HepG2 (cell line): ENCODE results near the gene PLA2G4F. TPM values are rescaled to one million over a fixed set of nuclear protein-coding genes. Genes with fewer than 3 reads are reported as not detected.

Source experiments
- ATF7-NPFF ChIP-seq: sonication (generic); formaldehyde crosslinking; IDR thresholded peaks from 2 replicates; pipeline ENCODE4 v1.8.1; 2023; ENCODE audit warnings: mild to moderate bottlenecking, low read depth, missing genetic modification reagents, moderate library complexity
- EED ChIP-seq: sonication (generic); formaldehyde crosslinking; IDR thresholded peaks from 2 replicates; pipeline ENCODE4 v1.5.0; 2020; ENCODE audit warnings: mild to moderate bottlenecking, missing genetic modification reagents
- GPN1 ChIP-seq: sonication (generic); formaldehyde crosslinking; IDR thresholded peaks from 2 replicates; pipeline ENCODE4 v1.5.1; 2020; ENCODE audit warnings: missing genetic modification reagents, borderline replicate concordance
- MED8 ChIP-seq: sonication (generic); formaldehyde crosslinking; IDR thresholded peaks from 2 replicates; pipeline ENCODE4 v1.8.1; 2023; ENCODE audit warnings: mild to moderate bottlenecking, missing genetic modification reagents; ENCODE audit not compliant: insufficient replicate concordance
- RCOR2 ChIP-seq: IDR thresholded peaks from 2 replicates; pipeline ENCODE4 v1.6.1; 2016; ENCODE audit warnings: missing biosample characterization, missing genetic modification reagents
- SP140L ChIP-seq: sonication (generic); formaldehyde crosslinking; IDR thresholded peaks from 2 replicates; pipeline ENCODE4 v1.4.0; 2020; ENCODE audit warnings: missing genetic modification reagents, borderline replicate concordance
- TGIF2 ChIP-seq: IDR thresholded peaks from 2 replicates; pipeline ENCODE4 v1.6.1; 2016; ENCODE audit warnings: control low read depth, missing compliant biosample characterization
- XRCC5 ChIP-seq: fragments of 200-400 bp; formaldehyde crosslinking; optimal IDR thresholded peaks from 2 replicates; pipeline ENCODE3; 2017; ENCODE audit warnings: mild to moderate bottlenecking, low read length
- ZMAT3 ChIP-seq: sonication (generic); formaldehyde crosslinking; conservative IDR thresholded peaks from 2 replicates; pipeline ENCODE4 v1.7.0; 2021; ENCODE audit warnings: missing genetic modification reagents
- ZNF451 ChIP-seq: sonication (generic); formaldehyde crosslinking; IDR thresholded peaks from 2 replicates; pipeline ENCODE4 v1.5.0; 2020; ENCODE audit warnings: mild to moderate bottlenecking, missing genetic modification reagents
- ZNF607 ChIP-seq: sonication (generic); formaldehyde crosslinking; IDR thresholded peaks from 2 replicates; pipeline ENCODE4 v1.5.1; 2020; ENCODE audit warnings: missing genetic modification reagents, mild to moderate bottlenecking, borderline replicate concordance
- ZNF644 ChIP-seq: IDR thresholded peaks from 2 replicates; pipeline ENCODE4 v1.6.1; 2016; ENCODE audit warnings: low read depth
- polyA plus RNA-seq, 8 experiments: library from polyadenylated mRNA; depleted of rRNA in 3 of 8; stranded (reverse) in 7 of 8; unstranded in 1 of 8; fragments of >200 nt; fragmentation: Illumina TruSeq in 4 of 8; extraction: Trizol in 4 of 8; gene quantifications; 2 replicates each; pipeline versions ENCODE4 v1.2.1 to v1.2.3, GENCODE V29; 2011 to 2016; ENCODE audit warnings: low read depth in 4 of 8, missing spikeins in 1 of 8, mixed read lengths in 1 of 8; ENCODE audit not compliant: insufficient read depth in 1 of 8
- total RNA-seq, 5 experiments: library from RNA; depleted of rRNA; stranded (reverse); fragments of >200 nt; fragmentation: Illumina TruSeq; extraction: Trizol; gene quantifications; 2 replicates each; pipeline ENCODE4 v1.2.3, GENCODE V29; 2016; ENCODE audit warnings: low read depth in 1 of 5
- TF ChIP-seq, protein P1 (sequence below): sonication (generic); formaldehyde crosslinking; IDR thresholded peaks from 2 replicates; pipeline ENCODE4 v1.8.1; 2022; ENCODE audit warnings: mild to moderate bottlenecking, missing genetic modification reagents
- TF ChIP-seq, protein P2 (sequence below): sonication (generic); formaldehyde crosslinking; IDR thresholded peaks from 2 replicates; pipeline ENCODE4 v1.4.0; 2020; ENCODE audit warnings: missing genetic modification reagents
- TF ChIP-seq, protein P3 (sequence below): sonication (generic); formaldehyde crosslinking; IDR thresholded peaks from 2 replicates; pipeline ENCODE4 v1.9.0; 2021; ENCODE audit warnings: missing genetic modification reagents, borderline replicate concordance
- TF ChIP-seq, protein P4 (sequence below): sonication (generic); formaldehyde crosslinking; conservative IDR thresholded peaks from 2 replicates; pipeline ENCODE4 v1.5.0; 2020; ENCODE audit warnings: missing genetic modification reagents
- TF ChIP-seq, protein P5 (sequence below): sonication (generic); formaldehyde crosslinking; IDR thresholded peaks from 2 replicates; pipeline ENCODE4 v1.4.0; 2020; ENCODE audit warnings: missing genetic modification reagents, mild to moderate bottlenecking, borderline replicate concordance
- TF ChIP-seq, protein P6 (sequence below): sonication (generic); formaldehyde crosslinking; IDR thresholded peaks from 2 replicates; pipeline ENCODE4 v1.4.0; 2020; ENCODE audit warnings: mild to moderate bottlenecking, missing genetic modification reagents

Gene PLA2G4F
- total and polyA plus RNA-seq, 2 of the 13 experiments (the other 11 are each of a cell fraction or from before 2014, with no cell fraction given), result 0.07 TPM; not detected in 1

DNA sequence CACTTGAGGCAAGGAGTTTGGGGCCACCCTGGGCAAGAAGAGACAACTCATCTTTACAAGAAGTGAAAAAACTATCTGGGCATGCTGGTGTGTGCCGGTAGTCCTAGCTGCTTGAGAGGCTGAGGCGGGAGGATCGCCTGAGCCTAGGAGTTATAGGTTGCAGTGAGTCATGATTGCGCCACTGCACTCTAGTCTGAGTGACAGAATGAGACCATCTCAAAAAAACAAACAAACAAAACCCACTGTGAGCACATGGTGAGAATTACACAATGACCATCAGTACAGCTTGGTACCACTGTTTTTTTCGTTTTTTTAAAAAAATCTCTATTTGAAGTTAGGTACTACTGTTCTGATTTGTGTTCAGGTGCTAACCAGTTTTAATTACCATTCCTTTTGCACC is 38.1 kb upstream of the PLA2G4F start (continued):
- TF ChIP-seq, protein P1, sequence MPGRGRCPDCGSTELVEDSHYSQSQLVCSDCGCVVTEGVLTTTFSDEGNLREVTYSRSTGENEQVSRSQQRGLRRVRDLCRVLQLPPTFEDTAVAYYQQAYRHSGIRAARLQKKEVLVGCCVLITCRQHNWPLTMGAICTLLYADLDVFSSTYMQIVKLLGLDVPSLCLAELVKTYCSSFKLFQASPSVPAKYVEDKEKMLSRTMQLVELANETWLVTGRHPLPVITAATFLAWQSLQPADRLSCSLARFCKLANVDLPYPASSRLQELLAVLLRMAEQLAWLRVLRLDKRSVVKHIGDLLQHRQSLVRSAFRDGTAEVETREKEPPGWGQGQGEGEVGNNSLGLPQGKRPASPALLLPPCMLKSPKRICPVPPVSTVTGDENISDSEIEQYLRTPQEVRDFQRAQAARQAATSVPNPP (CRISPR knock-in tag), result no peak
- TF ChIP-seq ZMAT3 (CRISPR knock-in tag), result no peak
- TF ChIP-seq ZNF451, result no peak
- peak; percentile 15; the same call in 1 of the 2 replicates for TF ChIP-seq ZNF644 (CRISPR knock-in tag)
- peak; percentile 45; the same call in 1 of the 2 replicates for TF ChIP-seq RCOR2 (CRISPR knock-in tag)
- TF ChIP-seq, protein P2, sequence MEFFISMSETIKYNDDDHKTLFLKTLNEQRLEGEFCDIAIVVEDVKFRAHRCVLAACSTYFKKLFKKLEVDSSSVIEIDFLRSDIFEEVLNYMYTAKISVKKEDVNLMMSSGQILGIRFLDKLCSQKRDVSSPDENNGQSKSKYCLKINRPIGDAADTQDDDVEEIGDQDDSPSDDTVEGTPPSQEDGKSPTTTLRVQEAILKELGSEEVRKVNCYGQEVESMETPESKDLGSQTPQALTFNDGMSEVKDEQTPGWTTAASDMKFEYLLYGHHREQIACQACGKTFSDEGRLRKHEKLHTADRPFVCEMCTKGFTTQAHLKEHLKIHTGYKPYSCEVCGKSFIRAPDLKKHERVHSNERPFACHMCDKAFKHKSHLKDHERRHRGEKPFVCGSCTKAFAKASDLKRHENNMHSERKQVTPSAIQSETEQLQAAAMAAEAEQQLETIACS (CRISPR knock-in tag), result no peak
- TF ChIP-seq, protein P3, sequence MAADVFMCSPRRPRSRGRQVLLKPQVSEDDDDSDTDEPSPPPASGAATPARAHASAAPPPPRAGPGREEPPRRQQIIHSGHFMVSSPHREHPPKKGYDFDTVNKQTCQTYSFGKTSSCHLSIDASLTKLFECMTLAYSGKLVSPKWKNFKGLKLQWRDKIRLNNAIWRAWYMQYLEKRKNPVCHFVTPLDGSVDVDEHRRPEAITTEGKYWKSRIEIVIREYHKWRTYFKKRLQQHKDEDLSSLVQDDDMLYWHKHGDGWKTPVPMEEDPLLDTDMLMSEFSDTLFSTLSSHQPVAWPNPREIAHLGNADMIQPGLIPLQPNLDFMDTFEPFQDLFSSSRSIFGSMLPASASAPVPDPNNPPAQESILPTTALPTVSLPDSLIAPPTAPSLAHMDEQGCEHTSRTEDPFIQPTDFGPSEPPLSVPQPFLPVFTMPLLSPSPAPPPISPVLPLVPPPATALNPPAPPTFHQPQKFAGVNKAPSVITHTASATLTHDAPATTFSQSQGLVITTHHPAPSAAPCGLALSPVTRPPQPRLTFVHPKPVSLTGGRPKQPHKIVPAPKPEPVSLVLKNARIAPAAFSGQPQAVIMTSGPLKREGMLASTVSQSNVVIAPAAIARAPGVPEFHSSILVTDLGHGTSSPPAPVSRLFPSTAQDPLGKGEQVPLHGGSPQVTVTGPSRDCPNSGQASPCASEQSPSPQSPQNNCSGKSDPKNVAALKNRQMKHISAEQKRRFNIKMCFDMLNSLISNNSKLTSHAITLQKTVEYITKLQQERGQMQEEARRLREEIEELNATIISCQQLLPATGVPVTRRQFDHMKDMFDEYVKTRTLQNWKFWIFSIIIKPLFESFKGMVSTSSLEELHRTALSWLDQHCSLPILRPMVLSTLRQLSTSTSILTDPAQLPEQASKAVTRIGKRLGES (CRISPR knock-in tag), result no peak
- TF ChIP-seq, protein P4, sequence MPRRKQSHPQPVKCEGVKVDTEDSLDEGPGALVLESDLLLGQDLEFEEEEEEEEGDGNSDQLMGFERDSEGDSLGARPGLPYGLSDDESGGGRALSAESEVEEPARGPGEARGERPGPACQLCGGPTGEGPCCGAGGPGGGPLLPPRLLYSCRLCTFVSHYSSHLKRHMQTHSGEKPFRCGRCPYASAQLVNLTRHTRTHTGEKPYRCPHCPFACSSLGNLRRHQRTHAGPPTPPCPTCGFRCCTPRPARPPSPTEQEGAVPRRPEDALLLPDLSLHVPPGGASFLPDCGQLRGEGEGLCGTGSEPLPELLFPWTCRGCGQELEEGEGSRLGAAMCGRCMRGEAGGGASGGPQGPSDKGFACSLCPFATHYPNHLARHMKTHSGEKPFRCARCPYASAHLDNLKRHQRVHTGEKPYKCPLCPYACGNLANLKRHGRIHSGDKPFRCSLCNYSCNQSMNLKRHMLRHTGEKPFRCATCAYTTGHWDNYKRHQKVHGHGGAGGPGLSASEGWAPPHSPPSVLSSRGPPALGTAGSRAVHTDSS, result no peak
- no peak for TF ChIP-seq XRCC5
- TF ChIP-seq ATF7-NPFF (CRISPR knock-in tag), result no peak
- TF ChIP-seq MED8 (CRISPR knock-in tag), result no peak
- TF ChIP-seq TGIF2 (CRISPR knock-in tag), result peak; percentile 62; the same call in 1 of the 2 replicates
- no peak for TF ChIP-seq EED (CRISPR knock-in tag)
- TF ChIP-seq, protein P5, sequence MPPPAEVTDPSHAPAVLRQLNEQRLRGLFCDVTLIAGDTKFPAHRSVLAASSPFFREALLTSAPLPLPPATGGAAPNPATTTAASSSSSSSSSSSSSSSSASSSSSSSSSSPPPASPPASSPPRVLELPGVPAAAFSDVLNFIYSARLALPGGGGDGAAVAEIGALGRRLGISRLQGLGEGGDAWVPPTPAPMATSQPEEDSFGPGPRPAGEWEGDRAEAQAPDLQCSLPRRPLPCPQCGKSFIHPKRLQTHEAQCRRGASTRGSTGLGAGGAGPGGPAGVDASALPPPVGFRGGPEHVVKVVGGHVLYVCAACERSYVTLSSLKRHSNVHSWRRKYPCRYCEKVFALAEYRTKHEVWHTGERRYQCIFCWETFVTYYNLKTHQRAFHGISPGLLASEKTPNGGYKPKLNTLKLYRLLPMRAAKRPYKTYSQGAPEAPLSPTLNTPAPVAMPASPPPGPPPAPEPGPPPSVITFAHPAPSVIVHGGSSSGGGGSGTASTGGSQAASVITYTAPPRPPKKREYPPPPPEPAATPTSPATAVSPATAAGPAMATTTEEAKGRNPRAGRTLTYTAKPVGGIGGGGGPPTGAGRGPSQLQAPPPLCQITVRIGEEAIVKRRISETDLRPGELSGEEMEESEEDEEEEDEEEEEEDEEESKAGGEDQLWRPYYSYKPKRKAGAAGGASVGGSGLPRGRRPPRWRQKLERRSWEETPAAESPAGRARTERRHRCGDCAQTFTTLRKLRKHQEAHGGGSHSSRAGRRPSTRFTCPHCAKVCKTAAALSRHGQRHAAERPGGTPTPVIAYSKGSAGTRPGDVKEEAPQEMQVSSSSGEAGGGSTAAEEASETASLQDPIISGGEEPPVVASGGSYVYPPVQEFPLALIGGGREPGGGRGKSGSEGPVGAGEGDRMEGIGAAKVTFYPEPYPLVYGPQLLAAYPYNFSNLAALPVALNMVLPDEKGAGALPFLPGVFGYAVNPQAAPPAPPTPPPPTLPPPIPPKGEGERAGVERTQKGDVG (CRISPR knock-in tag), result no peak
- TF ChIP-seq GPN1 (CRISPR knock-in tag), result no peak
- TF ChIP-seq ZNF607 (CRISPR knock-in tag), result no peak
- no peak for TF ChIP-seq SP140L (CRISPR knock-in tag)
- TF ChIP-seq, protein P6, sequence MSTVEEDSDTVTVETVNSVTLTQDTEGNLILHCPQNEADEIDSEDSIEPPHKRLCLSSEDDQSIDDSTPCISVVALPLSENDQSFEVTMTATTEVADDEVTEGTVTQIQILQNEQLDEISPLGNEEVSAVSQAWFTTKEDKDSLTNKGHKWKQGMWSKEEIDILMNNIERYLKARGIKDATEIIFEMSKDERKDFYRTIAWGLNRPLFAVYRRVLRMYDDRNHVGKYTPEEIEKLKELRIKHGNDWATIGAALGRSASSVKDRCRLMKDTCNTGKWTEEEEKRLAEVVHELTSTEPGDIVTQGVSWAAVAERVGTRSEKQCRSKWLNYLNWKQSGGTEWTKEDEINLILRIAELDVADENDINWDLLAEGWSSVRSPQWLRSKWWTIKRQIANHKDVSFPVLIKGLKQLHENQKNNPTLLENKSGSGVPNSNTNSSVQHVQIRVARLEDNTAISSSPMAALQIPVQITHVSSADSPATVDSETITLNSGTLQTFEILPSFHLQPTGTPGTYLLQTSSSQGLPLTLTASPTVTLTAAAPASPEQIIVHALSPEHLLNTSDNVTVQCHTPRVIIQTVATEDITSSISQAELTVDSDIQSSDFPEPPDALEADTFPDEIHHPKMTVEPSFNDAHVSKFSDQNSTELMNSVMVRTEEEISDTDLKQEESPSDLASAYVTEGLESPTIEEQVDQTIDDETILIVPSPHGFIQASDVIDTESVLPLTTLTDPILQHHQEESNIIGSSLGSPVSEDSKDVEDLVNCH (CRISPR knock-in tag), result no peak
